Uterus (tissue), 2 donors: ENCODE results near the gene DPYSL5.

Experiments used
- POLR2A ChIP-seq, 2 donors: fragments of 450-650 bp; IDR thresholded peaks; one replicate each; pipeline ENCODE4 v1.6.1; 2016; ENCODE audit warnings: antibody characterized with exemption in 2 of 2, mild to moderate bottlenecking in 1 of 2, moderate library complexity in 1 of 2
- TF ChIP-seq, protein P1 (sequence below), 4 experiments: fragments of 200-600 bp in 2 of 4; fragments of 450-650 bp in 2 of 4; sonication (generic) in 2 of 4; IDR thresholded peaks; one replicate each; pipeline ENCODE4 v1.5.1; 2016 to 2019; ENCODE audit warnings: antibody characterized with exemption in 4 of 4, mild to moderate bottlenecking in 2 of 4, moderate library complexity in 1 of 4

DNA sequence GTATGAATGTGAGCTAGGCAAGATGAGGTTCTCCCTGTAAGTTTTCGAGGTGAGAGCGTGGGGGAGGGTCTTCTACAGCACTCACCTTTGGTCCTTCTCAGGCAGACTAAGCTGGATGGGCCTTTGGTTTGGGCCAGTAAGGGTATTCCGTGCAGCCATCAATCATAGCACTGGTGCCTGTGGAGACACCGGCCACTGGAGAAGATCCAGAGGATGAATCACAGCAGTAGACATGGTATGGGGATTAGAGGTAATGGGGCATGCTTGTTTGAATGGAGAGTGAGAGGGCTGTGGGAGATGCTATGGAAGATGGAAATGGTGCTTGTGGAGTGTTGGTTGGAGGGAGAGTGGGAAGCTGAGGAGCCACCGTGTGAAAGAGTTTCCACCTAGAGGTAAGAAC, 138.6 kb downstream of the DPYSL5 start:
- no peak for TF ChIP-seq POLR2A (IDR thresholded peaks at IDR 0.05)
- TF ChIP-seq, protein P1, sequence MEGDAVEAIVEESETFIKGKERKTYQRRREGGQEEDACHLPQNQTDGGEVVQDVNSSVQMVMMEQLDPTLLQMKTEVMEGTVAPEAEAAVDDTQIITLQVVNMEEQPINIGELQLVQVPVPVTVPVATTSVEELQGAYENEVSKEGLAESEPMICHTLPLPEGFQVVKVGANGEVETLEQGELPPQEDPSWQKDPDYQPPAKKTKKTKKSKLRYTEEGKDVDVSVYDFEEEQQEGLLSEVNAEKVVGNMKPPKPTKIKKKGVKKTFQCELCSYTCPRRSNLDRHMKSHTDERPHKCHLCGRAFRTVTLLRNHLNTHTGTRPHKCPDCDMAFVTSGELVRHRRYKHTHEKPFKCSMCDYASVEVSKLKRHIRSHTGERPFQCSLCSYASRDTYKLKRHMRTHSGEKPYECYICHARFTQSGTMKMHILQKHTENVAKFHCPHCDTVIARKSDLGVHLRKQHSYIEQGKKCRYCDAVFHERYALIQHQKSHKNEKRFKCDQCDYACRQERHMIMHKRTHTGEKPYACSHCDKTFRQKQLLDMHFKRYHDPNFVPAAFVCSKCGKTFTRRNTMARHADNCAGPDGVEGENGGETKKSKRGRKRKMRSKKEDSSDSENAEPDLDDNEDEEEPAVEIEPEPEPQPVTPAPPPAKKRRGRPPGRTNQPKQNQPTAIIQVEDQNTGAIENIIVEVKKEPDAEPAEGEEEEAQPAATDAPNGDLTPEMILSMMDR (IDR thresholded peaks at IDR 0.05): no peak
